ENCODE measurements around the gene CDC42BPA.
"Not testable (repeated sequence)": the region's sequence is repeated elsewhere in the genome, so short reads cannot be mapped to it uniquely, and the experiment has no call there.

The CDC42BPA gene

GRCh38 chr1:227069490-227069889, 248.8 kb downstream of the CDC42BPA start:
- no peak for DNase-seq (ENCODE audit: low read depth in 4 of 4, low spot score in 1 of 4)

- no peak for DNase-seq (ENCODE audit: low read depth in 4 of 4, low spot score in 1 of 4)
Observed at GRCh38 chr1:227068883-227069282, 249.4 kb downstream of the CDC42BPA start.

GRCh38 chr1:227066999-227067398, 251.3 kb downstream of the CDC42BPA start:
- no peak for DNase-seq (ENCODE audit: low read depth in 4 of 4, low spot score in 1 of 4)

GRCh38 chr1:227065311-227065710, 253.0 kb downstream of the CDC42BPA start:
- DNase-seq (ENCODE audit: low read depth in 4 of 4, low spot score in 1 of 4), result no peak

GRCh38 chr1:227062306-227062705, 256.0 kb downstream of the CDC42BPA start:
- no peak for DNase-seq (ENCODE audit: low read depth in 4 of 4, low spot score in 1 of 4)

GRCh38 chr1:227059076-227059475, 259.2 kb downstream of the CDC42BPA start:
- no peak for DNase-seq (ENCODE audit: low read depth in 4 of 4, low spot score in 1 of 4)

- no peak for DNase-seq (ENCODE audit: low read depth in 4 of 4, low spot score in 1 of 4)
Observed at GRCh38 chr1:227058321-227058751, 260.0 kb downstream of the CDC42BPA start.

GRCh38 chr1:227049253-227049652, 269.0 kb downstream of the CDC42BPA start:
- DNase-seq (ENCODE audit: low read depth in 4 of 4, low spot score in 1 of 4), result no peak

GRCh38 chr1:227043755-227044154, 274.5 kb downstream of the CDC42BPA start:
- no peak for DNase-seq (ENCODE audit: low read depth in 4 of 4, low spot score in 1 of 4)

GRCh38 chr1:227042292-227042691, 276.0 kb downstream of the CDC42BPA start:
- DNase-seq (ENCODE audit: low read depth in 4 of 4, low spot score in 1 of 4), result no peak

GRCh38 chr1:227038401-227038800, 279.9 kb downstream of the CDC42BPA start:
- no peak for DNase-seq (ENCODE audit: low read depth in 4 of 4, low spot score in 1 of 4)

GRCh38 chr1:227037121-227037520, 281.2 kb downstream of the CDC42BPA start:
- no peak for DNase-seq (ENCODE audit: low read depth in 4 of 4, low spot score in 1 of 4)

GRCh38 chr1:227035316-227035715, 283.0 kb downstream of the CDC42BPA start:
- DNase-seq (ENCODE audit: low read depth in 4 of 4, low spot score in 1 of 4), result no peak

GRCh38 chr1:227033880-227034279, 284.4 kb downstream of the CDC42BPA start:
- DNase-seq (ENCODE audit: low read depth in 4 of 4, low spot score in 1 of 4), result no peak

- no peak for DNase-seq (ENCODE audit: low read depth in 4 of 4, low spot score in 1 of 4)
Observed at GRCh38 chr1:227032396-227032795, 285.9 kb downstream of the CDC42BPA start.

GRCh38 chr1:227016990-227017389, 301.3 kb downstream of the CDC42BPA start:
- no peak for DNase-seq (ENCODE audit: low read depth in 4 of 4, low spot score in 1 of 4)

- DNase-seq (ENCODE audit: low read depth in 4 of 4, low spot score in 1 of 4), result no peak
Observed at GRCh38 chr1:227010645-227011044, 307.6 kb downstream of the CDC42BPA start.

GRCh38 chr1:227009937-227010336, 308.4 kb downstream of the CDC42BPA start:
- no peak for DNase-seq (ENCODE audit: low read depth in 4 of 4, low spot score in 1 of 4)

GRCh38 chr1:227006226-227006796, 312.0 kb downstream of the CDC42BPA start:
- no peak for DNase-seq (ENCODE audit: low read depth in 4 of 4, low spot score in 1 of 4)

- no peak for DNase-seq (ENCODE audit: low read depth in 4 of 4, low spot score in 1 of 4)
Observed at GRCh38 chr1:227004796-227005195, 313.5 kb downstream of the CDC42BPA start.

- DNase-seq (ENCODE audit: low read depth in 4 of 4, low spot score in 1 of 4), result no peak
Observed at GRCh38 chr1:227003165-227003564, 315.1 kb downstream of the CDC42BPA start.

GRCh38 chr1:227002531-227003049, 315.7 kb downstream of the CDC42BPA start:
- DNase-seq (ENCODE audit: low read depth in 4 of 4, low spot score in 1 of 4), result no peak

GRCh38 chr1:226999579-226999978, 318.7 kb downstream of the CDC42BPA start:
- DNase-seq (ENCODE audit: low read depth in 4 of 4, low spot score in 1 of 4), result not testable (repeated sequence)
